NOMO-1 treated with dmso at 0.1 percent for 144 hours (cell line): ENCODE results near the gene DDAH2.
A peak's percentile ranks its signal among the peaks of the same experiment; 100 is the strongest.

Experiments
- DNase-seq: peaks from one replicate; lab custom pipeline; 2025; ENCODE audit not compliant: unreplicated experiment; lab: John Stamatoyannopoulos, UW

Gene DDAH2, protein sequence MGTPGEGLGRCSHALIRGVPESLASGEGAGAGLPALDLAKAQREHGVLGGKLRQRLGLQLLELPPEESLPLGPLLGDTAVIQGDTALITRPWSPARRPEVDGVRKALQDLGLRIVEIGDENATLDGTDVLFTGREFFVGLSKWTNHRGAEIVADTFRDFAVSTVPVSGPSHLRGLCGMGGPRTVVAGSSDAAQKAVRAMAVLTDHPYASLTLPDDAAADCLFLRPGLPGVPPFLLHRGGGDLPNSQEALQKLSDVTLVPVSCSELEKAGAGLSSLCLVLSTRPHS

DNA sequence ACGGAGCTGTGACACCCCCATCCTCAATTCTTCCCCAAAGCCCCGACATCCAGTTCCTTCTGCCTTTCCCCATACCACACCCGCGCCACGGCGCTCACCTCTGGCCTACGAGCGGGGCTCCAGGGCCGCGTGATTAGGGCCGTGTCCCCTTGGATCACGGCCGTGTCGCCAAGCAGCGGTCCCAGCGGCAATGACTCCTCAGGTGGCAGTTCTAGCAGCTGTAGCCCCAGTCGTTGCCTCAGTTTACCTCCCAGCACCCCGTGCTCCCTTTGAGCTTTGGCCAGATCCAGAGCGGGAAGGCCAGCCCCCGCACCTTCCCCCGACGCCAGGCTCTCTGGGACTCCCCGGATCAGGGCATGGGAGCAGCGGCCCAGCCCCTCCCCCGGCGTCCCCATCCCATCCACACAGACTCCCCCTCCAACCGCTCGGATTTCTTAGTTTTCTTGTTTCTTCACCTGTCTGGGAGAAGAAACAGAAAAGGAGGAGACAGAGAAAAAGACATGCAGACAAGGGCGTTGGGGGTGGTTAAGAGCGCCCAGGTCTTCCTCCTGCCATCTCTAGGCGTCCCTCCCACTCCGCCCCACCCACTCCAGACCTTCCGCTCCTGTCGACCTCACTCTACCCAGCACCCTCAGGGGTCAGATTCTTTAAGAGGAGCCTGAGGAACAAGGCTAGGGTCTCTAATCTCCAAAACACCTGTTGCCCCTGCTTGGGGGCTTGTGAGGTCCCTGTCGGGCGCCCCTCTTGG, at the start of gene DDAH2:
TSS of gene DDAH2 (minus strand) at position 533 of the 748 bp plus-strand sequence. CDS start at position 395, 138 bp downstream.
- no peak for DNase-seq

DNA sequence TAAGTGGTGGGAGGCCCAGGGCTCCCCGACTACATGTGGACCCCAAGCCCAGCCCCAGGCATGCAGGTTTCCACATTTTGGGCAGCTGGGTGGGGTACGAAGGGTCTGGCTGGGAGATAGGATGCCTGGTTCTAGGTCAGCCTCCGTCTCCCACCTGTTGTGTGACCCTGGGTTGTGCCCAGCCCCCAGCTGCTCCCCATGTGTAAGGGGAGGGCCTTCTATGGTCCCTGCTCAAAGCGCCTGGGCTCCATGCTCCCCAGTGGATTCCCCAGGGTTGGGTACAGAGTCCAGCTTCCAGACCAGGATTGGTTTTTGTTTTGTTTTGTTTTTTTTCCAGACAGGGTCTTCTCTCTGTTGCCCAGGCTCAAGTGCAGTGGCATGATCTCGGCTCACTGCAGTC, 49.1 kb upstream of the DDAH2 start:
- no peak for DNase-seq

DNA sequence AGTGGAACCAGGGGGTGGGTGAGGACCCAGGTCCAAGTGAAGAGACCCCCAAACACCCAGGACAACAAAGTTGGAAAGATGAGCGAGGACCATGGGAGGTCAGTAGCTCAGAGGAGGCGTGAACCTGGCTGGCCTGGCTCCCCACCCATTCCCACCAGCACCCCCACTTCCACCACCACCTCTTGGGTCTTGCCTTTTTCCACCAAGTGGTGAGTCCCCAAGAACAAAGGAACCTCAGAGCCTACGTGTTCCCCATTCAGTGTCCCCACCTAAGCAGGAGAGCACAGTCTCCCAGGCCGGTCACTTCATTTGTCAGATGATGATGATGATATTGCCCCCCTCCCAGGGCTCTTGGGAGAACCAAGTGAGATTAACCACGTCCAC, 48.6 kb upstream of the DDAH2 start:
- DNase-seq = no peak

DNA sequence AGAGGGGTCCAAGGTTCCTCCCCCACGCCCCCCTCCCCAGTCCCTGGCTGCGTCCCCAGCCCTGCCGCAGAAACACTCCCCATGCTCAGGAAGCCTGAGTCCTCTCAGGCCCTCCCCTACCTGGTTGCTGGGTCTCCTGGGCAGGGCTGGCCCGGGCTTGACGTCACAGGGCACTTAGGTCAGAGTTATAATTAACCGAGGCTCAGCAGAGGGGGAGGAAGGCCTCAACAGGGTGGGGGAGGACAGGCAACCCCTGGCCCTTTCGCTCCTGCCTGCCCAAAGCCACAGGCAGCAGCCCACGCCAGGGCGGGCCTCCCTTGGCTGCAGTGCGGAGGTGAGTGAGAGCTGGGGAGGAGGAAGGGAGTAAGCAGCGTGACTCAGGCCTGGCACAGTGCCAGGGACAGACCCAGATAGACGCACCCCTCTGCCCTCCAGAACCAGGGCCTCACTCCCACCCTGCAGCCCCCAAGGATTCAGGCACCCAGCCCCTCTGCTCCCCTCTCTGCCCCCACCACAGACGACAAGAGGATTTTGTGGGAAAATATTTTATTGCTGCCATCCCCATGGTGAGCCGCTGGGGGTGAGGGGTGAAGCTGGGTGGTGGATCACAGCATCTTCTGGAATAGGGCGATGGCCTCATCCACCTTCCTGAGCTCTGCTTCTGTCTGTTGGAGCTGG, 48.0 kb upstream of the DDAH2 start, which contains the start of gene VWA7:
TSS of gene VWA7 (minus strand) at position 340 of the 678 bp plus-strand sequence. CDS start 549 bp downstream, outside the sequence.
- DNase-seq = peak; percentile 68

DNA sequence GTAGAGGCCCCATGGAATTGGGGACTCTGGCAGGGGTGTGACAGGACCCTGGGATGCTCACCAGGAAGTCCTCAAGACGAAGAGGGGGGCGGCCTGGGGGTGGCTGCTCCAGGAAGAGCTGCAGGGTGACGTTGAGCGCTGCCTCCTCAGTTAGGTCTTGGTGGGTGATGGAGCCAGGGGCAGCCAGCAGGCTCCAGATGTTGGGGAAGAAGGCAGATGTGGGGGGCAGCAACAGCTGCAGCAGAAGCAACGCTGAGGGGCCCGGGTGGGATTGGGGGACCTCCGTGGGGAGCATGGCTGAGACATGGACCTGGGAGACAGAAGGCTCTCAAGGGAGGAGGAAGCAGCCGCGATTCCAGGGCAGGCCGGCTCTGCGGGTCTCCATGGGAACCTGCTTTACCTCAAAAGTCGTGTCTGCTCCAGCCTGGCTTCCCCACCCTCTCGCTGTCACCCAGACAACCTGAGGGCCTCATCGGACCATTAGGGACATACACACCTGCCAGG, 47.4 kb upstream of the DDAH2 start:
- no peak for DNase-seq

DNA sequence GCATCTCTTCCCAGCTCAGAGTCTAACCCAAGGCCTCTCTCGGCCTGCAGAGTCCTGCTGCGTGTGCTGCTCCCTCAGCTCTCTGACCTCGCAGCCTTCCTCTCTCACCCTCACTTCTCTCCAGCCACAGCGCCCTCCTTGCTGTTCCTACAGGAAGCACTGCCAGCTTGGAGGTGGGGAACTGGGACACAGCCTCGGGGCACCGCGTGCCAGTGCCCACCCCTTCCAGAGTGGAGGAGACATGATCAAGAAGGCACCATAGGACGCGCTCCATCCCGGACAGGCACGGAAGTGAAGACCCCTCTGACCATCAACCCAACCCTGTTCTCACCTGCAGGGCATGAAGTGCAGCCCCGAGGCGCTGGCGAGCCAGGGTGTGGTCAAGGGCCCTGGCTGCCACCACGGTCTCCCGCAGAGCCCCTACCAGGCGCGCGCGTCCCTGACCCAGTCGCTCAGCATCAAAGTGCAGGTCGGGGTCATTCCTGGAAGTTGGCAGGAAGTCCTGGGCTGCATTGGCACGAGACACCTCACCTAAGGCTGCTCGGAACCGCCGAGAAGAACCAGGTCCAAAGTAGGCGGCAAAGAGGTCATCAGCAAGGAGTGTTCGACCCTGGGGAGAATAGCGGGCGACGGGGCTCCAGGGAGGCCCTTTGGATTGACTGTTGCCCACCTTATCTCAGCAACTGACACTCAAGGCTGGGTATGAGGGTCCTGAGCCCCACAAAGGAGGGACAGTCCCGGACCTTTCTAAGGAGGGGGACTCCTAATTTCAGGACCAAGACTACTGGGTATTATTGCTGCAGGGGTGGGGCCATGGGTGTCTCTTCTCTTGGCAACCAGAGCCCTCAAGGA, 46.8 kb upstream of the DDAH2 start:
- no peak for DNase-seq

DNA sequence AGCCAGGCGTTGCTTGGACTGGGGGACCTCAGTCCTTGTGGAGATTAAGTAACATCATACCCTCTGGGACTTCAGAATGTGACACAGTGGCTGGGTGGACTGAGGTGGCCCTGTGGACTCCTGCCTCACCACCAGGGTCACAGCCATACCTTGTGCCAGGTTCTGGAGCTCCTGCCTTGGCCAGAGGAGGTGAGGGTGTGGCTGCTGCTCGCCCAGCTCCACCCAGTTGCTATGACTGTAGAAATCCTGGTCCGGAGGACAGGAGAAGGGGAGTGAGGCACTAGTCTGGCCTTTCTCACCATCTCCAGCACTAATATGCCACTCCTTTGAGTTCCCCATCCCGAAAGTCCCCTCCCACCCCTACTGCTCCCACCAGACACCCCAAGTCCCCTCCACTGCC, 46.1 kb upstream of the DDAH2 start:
- no peak for DNase-seq

DNA sequence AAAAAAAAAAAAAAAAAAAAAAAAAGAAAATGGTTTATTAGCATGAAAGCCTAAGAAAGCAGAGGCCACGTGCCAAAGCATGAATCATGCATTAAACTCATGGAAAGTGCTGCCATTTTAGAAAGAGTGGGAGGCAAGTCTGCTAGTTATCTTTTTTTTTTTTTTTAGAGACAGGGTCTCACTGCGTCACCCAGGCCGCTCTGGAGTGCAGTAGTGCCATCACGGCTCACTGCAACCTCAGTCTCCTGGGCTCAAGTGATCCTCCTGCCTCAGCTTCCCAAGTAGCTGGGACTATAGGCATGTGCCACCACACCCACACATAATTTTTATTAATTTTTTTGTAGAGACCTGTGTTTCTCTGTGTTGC, 42.9 kb upstream of the DDAH2 start:
- no peak for DNase-seq

DNA sequence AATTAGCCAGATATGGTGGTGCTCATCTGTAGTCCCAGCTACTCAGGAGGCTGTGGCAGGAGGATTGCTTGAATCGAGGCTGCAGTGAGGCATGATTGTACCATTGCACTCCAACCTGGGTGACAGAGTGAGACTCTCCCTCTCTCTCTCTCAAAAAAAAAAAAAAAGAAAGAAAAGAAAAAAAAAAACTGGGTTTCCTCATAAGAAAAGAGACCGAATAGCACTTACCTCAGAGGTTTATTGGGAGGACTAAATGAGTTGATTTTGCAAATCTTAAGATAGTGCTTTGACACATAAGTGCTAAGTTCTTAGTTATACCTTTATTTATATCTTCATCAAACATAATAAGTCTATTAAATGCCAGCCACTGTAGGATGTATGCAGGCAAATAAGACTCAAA, 41.8 kb upstream of the DDAH2 start:
- DNase-seq = no peak

DNA sequence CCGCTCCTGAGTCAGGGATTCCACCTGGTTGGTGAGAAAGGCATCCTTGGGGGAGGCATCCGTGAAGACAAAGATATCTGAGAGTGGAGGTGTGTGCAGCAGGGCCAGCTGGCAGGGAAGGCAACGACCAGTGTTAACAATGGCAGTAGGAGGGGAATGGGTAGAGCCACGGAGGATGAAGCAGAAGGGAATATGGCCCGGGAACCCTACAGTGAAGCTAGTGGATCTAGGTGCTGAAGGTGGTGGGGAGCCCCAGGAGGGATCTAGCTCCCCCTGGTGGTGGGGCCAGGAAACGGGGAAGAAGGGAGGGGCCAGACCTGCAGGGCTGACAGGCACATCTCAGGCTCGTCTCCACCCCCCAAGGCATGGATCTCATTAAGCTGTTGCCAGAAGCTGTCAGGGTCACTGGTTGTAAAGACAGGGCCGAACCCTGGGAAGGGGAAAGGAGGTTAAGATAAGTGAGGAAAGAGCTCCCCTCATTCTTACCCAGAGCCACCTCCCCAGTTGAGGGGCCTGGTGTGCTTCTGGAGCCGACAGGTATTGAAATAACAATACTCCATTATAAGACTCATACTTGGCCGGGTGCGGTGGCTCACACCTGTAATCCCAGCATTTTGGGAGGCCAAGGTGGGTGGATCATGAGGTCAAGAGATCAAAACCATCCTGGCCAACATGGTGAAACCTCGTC, 40.7 kb upstream of the DDAH2 start:
- DNase-seq = peak; percentile 75

DNA sequence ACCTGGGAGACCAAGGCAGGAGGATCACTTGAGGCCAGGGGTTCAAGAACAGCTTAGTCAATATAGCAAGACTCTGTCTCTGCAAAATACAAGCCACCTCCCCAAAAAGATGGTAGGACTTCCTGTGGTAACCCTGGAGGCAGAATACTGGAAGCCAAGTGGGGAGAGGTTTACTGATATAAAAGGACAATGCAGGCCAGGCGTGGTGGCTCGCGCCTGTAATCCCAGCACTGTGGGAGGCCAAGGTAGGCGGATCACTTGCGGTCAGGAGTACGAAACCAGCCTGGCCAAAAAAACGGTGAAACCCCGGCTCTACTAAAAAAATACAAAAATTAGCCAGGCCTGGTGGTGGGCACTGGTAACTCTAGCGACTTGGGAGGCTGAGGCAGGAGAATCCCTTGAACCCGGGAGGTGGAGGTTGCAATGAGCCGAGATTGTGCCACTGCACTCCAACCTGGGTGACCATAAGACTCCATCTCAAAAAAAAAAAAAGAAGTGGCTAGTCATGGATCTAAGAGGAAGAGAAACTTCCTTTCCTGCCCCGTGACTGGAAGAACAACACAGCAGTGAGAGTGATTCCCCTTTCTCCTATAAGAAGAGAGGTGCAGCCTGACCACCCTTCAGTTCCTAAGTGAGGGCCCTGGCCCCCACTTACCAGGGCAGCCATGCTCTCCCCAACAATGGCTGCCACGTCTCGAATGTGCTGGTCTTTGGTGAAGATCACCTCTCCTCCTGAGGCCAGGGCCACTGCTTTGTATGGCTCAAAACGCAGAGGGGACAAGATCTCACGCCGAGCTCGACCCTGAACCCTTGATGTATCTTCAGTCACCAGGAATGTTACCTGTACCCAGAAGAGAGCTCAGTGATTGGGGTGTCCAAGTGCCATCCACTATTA, 39.5 kb upstream of the DDAH2 start:
- DNase-seq = no peak

DNA sequence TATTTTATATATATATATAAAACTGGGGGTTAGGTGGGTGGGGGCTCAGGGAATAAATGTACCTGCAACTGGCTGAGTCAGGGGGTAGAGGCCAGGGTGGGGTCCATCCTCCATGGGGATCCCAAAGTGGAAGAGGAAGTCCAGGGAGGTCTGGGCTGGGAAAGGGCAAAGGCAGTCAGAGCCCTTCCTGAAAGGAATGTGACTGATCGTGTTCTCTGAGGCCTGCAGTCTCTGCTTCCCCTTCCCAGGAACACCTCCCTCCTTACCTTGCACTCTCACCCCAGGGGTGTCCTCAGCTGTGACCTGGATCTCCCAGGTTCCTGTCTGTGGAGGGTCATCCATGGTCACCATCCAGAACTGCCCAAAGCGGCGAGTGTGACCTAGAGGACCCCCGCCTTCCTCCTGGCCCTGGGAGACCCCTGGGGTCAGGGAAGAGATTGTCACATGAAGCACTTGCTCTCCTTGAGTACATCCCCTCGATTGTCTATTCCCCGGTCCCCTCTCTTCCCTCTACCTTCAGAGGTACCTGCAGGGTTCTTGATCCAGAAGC, 38.1 kb upstream of the DDAH2 start:
- DNase-seq = no peak

DNA sequence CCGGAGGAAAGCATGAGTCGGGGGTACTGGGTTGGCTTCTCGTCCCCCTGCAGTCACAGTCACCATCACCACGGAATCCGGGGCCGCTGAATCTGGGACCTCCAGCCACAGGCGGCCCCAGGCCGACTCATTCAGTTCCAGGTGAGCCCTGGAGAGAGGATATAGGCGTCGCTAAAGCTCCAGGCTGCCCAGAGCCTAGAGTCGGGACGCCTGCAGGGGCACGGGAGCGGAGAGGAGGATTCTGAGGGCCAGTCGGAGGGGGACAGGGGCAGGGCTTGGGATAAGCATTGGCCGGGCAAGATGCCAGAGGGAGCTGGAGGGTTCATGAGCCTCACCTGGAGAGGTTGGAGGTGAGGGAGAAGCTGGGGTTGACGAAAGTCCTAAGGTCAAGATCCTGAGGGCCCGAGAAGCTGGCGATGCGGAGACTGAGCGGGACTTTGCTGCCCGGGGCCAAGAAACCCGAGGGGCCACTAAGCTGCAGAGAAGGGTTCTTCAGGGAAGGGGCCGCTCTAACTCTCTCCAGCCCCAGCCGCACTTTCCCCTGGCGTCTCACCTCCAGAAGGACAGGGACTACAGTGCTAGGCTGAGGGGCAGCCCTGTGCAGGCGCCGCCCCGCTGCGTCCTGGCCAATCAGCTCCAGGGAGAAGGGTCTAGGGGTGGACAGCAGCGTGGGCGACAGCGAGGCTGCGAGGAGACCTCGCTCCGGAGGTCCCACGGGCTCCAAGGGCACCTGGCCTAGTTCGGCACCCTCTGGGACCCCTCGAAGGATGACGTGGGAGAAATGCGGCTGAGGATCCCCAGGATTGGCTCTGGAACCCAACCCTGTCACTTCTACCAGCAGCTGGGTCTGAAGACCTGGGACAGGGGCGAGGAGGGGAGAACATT, 37.1 kb upstream of the DDAH2 start:
- no peak for DNase-seq

DNA sequence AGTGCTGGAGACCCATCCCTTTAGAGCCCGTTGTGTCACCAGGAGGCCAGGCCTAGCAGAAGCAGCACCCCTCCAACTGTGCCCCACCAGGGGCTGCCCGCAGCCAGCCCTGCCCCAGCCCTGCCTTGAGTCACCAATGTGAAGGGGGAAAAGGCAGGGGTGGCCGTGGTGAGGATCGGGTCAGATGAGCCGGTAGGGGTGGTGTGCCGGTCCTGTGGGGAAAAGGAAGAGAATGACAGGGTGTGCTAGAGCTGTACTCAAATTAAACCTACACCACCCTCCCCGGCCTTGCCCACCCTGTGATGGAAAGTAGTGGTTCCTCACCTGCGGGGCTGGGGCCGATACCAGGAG, 36.4 kb upstream of the DDAH2 start:
- no peak for DNase-seq

DNA sequence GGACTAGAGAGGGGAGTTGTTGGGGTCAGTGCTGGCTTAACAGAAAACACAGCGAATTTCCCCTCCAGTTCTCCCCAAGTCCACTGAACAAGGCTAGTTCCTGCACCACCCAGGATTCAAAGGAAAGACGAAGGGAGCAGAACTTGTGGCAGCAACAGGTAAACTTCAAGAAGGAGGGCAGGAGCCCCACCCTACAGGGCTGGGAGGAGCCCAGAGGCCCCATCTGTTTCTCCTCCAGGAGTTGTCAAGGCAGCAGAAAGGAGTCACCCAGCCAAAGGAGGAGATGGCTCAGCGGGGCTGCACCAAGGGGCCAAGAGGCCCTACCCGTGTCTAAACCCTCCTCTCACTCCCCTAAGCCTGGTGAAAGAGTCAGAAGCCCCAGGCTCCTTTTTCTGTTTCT, 35.1 kb upstream of the DDAH2 start:
- DNase-seq = no peak

DNA sequence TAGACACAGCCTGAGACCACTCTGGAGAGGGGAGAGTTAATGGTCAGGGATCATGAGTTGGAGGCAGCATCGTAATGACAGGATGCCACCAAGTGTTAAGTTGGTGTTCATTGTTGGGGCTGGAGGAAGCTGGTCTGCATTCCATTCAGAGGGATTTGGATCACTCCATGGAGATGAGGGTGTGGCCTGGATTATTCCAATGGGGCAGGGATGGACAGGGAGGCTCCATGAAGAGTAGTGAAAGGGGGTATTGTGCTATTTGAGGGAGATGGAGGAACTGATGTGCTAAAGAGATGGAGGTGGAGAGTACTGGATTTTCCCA, 34.5 kb upstream of the DDAH2 start:
- no peak for DNase-seq

DNA sequence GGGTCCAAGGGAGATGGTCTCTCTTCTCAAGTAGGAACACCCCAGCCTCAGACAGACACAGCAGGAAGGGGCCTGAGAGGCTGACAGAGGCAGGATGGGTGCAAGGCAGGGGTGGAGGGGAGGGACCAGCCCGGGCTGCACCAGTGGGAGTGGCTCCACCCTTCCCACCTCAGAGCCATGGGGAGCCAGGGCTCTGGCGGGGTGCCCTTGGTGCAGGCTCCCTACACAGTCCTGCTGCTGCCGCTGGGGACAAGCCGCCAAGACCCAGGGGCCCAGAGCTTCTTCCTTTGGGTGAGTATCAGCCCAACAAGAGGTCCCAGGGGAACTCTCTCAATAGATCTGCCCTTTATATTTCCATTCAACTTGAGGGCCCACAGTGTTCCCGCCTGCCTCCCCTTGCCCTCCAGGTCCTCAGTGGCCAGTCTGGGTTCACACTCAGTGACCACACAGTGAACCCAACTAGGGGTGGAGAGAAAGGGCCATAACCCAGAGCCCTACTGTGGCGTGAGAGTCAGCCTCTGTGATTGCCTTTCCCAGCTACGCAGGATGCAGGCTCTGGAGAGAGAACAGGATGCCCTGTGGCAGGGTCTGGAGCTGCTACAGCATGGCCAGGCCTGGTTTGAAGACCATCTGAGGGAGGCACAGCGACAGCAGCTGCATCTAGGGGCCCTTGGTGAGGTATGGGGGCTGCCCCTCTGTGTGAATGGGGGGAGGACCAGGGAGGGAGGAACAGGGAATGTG, 33.9 kb upstream of the DDAH2 start:
- no peak for DNase-seq

DNA sequence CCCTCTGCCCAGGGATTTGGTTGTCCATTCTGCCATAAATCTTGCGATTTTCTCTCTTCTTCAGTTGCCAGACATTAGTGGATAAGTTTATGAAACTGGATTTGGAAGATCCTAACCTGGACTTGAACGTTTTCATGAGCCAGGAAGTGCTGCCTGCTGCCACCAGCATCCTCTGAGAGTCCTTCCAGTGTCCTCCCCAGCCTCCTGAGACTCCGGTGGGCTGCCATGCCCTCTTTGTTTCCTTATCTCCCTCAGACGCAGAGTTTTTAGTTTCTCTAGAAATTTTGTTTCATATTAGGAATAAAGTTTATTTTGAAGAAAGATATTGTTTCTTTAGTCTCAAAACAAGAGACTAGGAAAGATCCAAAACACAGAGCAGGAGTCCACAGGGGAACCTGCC, 33.3 kb upstream of the DDAH2 start, which contains the start of gene SAPCD1:
TSS of gene SAPCD1 (plus strand) at position 301 of the 400 bp plus-strand sequence. CDS start 399 bp downstream, outside the sequence.
- DNase-seq = no peak
